K562 (cell line): ENCODE results near the gene PCDH12. TPM values are rescaled to one million over a fixed set of nuclear protein-coding genes. Genes with fewer than 3 reads are reported as not detected.

Experiments used
- CHCHD3 ChIP-seq: fragments of 250-450 bp; sonication (Bioruptor Pico); IDR thresholded peaks from 2 replicates; pipeline ENCODE4 v2.1.2; 2022; ENCODE audit warnings: mild to moderate bottlenecking
- CTBP1 ChIP-seq: fragments of 450-650 bp; IDR thresholded peaks from 2 replicates; pipeline ENCODE4 v1.6.1; 2016; ENCODE audit warnings: borderline replicate concordance
- EGR1 ChIP-seq: fragments of 450-650 bp; conservative IDR thresholded peaks from 2 replicates; pipeline ENCODE4 v1.6.1; 2017; ENCODE audit warnings: mild to moderate bottlenecking
- GATAD2A ChIP-seq: fragments of 450-650 bp; IDR thresholded peaks from 2 replicates; pipeline ENCODE4 v1.6.1; 2017
- HNRNPH1 ChIP-seq: fragments of 200-400 bp; formaldehyde crosslinking; optimal IDR thresholded peaks from 2 replicates; pipeline ENCODE3; 2017; ENCODE audit warnings: low read depth, mild to moderate bottlenecking, low read length, moderate library complexity
- KLF6 ChIP-seq: fragments of 250-450 bp; sonication (Bioruptor Pico); IDR thresholded peaks from 2 replicates; pipeline ENCODE4 v1.4.0; 2020; ENCODE audit warnings: mild to moderate bottlenecking, moderate library complexity, borderline replicate concordance
- MCM2 ChIP-seq: fragments of 450-650 bp; IDR thresholded peaks from 2 replicates; pipeline ENCODE4 v1.6.1; 2017; ENCODE audit warnings: low read depth, mild to moderate bottlenecking
- RBM39 ChIP-seq: fragments of 200-400 bp; formaldehyde crosslinking; optimal IDR thresholded peaks from 2 replicates; pipeline ENCODE3; 2018; ENCODE audit warnings: low read depth, low read length
- STAT5A ChIP-seq: IDR thresholded peaks from 2 replicates; pipeline ENCODE4 v1.6.1; 2012; ENCODE audit warnings: low read length, inconsistent platforms, borderline replicate concordance
- ZFP30 ChIP-seq: fragments of 250-450 bp; sonication (Bioruptor Pico); IDR thresholded peaks from 2 replicates; pipeline ENCODE4 v1.8.0; 2022; ENCODE audit warnings: moderate library complexity, mild to moderate bottlenecking, inconsistent platforms, borderline replicate concordance
- ZNF830 ChIP-seq: fragments of 250-450 bp; sonication (Bioruptor Pico); IDR thresholded peaks from 2 replicates; pipeline ENCODE4 v1.5.0; 2021; ENCODE audit warnings: mild to moderate bottlenecking
- ZSCAN29 ChIP-seq: fragments of 450-650 bp; IDR thresholded peaks from 2 replicates; pipeline ENCODE4 v1.6.1; 2017
- polyA plus RNA-seq, 8 experiments: library from polyadenylated mRNA; depleted of rRNA in 4 of 8; stranded (reverse) in 5 of 8; unstranded in 3 of 8; fragments of >200 nt; fragmentation: Nextera tagmentation in 2 of 8; fragmentation: Illumina TruSeq in 1 of 8; extraction: Ambion mirVana in 2 of 8; extraction: Trizol in 1 of 8; gene quantifications; 2 replicates each; pipeline versions ENCODE4 v1.2.1 to v1.2.3, GENCODE V29; 2011 to 2014; ENCODE audit warnings: inconsistent platforms in 1 of 8, missing spikeins in 1 of 8
- total RNA-seq, 7 experiments: library from RNA; depleted of rRNA in 6 of 7; stranded (reverse); fragments of >200 nt in 6 of 7; fragmentation: Illumina TruSeq in 2 of 7; extraction: Trizol in 2 of 7; gene quantifications; 2 replicates each; pipeline versions ENCODE4 v1.2.1 to v1.2.3, GENCODE V29; 2011 to 2021; ENCODE audit warnings: low replicate concordance in 1 of 7
- TF ChIP-seq, protein P1 (sequence below): fragments of 450-650 bp; IDR thresholded peaks from 2 replicates; pipeline ENCODE4 v1.6.1; 2018; ENCODE audit not compliant: partially characterized antibody
- TF ChIP-seq, protein P2 (sequence below): fragments of 450-650 bp; IDR thresholded peaks from 2 replicates; pipeline ENCODE4 v1.6.1; 2014; ENCODE audit warnings: low read depth, mild to moderate bottlenecking, moderate library complexity, borderline replicate concordance
- TF ChIP-seq, protein P3 (sequence below), 2 experiments: fragments of 450-650 bp; IDR thresholded peaks; 2 replicates each; pipeline ENCODE4 v1.6.1; 2016; ENCODE audit warnings: mild to moderate bottlenecking in 2 of 2, borderline replicate concordance in 1 of 2, low read depth in 1 of 2, moderate library complexity in 1 of 2

PCDH12 gene
- total and polyA plus RNA-seq, 9 of the 15 experiments (the other 6 are each of a cell fraction or from before 2014, with no cell fraction given) = 0.01 to 0.04 (median 0.01) TPM; not detected in 4

DNA sequence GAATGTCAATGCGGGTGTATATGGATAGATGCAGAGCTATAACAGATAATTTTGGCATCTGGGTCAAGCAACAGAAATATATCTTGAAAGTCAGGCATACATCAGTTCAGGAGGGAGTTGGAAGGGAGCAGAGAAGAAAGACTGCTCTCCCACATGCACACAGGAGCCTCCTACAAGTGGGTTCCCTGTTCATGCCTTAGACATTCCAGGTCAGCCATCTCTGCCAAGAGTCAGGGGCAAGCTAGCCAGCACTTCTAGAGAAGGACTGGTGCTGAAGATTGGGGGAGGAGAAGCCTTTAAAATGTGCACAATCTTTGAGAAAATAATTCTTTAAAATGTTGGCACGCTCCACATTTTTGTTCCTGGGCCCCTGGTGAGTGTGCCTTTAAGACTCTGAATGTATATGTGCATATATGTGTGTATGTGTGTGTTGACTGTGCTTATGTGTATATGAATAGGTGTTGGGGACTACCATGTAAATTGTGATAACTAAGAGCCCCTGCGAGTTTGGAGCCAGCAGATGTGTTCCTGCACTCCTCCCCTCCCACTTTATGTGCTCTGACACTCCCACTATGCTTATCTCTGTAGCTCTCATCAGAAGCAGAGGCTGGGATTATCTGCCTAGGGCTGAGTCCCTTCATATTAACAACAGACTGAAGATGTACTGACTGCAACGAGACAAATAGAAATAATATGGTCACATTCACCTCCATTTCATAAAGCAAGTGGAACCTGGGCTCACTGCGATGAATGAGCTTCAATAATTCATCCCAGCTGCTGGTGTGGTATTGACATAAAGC lies 55.8 kb downstream of the PCDH12 start (continued):
- TF ChIP-seq, protein P1, sequence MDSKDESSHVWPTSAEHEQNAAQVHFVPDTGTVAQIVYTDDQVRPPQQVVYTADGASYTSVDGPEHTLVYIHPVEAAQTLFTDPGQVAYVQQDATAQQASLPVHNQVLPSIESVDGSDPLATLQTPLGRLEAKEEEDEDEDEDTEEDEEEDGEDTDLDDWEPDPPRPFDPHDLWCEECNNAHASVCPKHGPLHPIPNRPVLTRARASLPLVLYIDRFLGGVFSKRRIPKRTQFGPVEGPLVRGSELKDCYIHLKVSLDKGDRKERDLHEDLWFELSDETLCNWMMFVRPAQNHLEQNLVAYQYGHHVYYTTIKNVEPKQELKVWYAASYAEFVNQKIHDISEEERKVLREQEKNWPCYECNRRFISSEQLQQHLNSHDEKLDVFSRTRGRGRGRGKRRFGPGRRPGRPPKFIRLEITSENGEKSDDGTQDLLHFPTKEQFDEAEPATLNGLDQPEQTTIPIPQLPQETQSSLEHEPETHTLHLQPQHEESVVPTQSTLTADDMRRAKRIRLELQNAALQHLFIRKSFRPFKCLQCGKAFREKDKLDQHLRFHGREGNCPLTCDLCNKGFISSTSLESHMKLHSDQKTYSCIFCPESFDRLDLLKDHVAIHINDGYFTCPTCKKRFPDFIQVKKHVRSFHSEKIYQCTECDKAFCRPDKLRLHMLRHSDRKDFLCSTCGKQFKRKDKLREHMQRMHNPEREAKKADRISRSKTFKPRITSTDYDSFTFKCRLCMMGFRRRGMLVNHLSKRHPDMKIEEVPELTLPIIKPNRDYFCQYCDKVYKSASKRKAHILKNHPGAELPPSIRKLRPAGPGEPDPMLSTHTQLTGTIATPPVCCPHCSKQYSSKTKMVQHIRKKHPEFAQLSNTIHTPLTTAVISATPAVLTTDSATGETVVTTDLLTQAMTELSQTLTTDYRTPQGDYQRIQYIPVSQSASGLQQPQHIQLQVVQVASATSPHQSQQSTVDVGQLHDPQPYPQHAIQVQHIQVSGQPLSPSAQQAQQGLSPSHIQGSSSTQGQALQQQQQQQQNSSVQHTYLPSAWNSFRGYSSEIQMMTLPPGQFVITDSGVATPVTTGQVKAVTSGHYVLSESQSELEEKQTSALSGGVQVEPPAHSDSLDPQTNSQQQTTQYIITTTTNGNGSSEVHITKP = peak; percentile 28
- TF ChIP-seq, protein P2, sequence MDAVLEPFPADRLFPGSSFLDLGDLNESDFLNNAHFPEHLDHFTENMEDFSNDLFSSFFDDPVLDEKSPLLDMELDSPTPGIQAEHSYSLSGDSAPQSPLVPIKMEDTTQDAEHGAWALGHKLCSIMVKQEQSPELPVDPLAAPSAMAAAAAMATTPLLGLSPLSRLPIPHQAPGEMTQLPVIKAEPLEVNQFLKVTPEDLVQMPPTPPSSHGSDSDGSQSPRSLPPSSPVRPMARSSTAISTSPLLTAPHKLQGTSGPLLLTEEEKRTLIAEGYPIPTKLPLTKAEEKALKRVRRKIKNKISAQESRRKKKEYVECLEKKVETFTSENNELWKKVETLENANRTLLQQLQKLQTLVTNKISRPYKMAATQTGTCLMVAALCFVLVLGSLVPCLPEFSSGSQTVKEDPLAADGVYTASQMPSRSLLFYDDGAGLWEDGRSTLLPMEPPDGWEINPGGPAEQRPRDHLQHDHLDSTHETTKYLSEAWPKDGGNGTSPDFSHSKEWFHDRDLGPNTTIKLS = no peak
- TF ChIP-seq GATAD2A = no peak
- no peak for TF ChIP-seq ZFP30 (CRISPR knock-in tag)
- TF ChIP-seq RBM39 = no peak
- TF ChIP-seq KLF6 = no peak
- peak; percentile 37; the same call in 1 of the 2 replicates for TF ChIP-seq CTBP1
- TF ChIP-seq ZNF830 = no peak
- TF ChIP-seq ZSCAN29 = no peak
- no peak for TF ChIP-seq EGR1
- TF ChIP-seq MCM2 = no peak
- TF ChIP-seq HNRNPH1 = no peak
- no peak for TF ChIP-seq CHCHD3 (CRISPR knock-in tag)
- TF ChIP-seq, protein P3, sequence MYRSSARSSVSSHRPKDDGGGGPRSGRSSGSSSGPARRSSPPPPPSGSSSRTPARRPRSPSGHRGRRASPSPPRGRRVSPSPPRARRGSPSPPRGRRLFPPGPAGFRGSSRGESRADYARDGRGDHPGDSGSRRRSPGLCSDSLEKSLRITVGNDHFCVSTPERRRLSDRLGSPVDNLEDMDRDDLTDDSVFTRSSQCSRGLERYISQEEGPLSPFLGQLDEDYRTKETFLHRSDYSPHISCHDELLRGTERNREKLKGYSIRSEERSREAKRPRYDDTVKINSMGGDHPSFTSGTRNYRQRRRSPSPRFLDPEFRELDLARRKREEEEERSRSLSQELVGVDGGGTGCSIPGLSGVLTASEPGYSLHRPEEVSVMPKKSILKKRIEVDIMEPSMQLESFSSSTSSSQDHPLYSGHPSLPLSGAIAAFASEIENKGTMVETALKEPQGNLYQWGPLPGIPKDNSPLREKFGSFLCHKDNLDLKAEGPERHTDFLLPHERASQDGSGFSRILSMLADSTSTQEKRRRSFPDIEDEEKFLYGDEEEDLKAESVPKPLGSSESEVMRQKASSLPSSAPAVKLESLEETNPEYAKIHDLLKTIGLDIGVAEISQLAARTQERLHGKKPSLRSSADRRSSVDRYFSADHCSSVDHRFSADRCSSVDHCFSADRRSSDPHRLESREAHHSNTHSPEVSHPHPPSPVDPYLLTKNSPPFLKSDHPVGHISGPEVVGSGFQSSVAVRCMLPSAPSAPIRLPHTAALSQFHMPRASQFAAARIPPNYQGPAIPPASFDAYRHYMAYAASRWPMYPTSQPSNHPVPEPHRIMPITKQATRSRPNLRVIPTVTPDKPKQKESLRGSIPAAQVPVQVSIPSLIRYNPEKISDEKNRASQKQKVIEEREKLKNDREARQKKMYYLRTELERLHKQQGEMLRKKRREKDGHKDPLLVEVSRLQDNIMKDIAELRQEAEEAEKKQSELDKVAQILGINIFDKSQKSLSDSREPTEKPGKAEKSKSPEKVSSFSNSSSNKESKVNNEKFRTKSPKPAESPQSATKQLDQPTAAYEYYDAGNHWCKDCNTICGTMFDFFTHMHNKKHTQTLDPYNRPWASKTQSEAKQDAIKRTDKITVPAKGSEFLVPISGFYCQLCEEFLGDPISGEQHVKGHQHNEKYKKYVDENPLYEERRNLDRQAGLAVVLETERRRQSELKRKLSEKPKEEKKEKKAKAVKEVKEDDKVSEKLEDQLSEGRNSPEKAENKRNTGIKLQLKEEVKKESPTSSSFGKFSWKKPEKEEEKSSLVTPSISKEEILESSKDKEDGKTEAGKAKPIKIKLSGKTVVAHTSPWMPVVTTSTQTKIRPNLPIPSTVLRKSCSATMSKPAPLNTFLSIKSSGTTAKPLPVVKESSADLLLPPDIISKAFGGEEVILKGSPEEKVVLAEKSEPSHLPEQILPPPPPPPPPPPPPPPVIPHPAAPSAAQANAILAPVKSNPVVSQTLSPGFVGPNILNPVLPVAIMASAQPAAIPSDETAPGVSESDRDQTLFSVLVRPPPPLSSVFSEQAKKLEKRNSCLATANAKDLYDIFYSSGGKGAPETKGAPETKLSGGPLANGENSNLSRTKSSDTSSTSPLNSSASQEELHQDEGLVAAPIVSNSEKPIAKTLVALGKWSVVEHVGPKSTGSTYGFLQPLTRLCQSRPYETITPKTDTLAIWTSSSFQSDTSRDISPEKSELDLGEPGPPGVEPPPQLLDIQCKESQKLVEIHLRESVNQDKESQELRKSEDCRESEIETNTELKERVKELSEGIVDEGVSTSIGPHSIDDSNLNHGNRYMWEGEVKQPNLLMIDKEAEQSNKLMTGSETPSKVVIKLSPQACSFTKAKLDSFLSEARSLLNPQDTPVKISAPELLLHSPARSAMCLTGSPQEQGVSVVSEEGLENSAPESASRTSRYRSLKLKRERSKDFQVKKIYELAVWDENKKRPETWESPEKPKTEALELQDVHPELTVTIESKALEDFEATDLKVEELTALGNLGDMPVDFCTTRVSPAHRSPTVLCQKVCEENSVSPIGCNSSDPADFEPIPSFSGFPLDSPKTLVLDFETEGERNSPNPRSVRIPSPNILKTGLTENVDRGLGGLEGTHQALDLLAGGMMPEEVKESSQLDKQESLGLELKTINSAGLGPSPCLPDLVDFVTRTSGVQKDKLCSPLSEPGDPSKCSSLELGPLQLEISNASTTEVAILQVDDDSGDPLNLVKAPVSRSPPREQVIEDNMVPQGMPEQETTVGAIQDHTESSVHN (IDR thresholded peaks at IDR 0.05; ENCODE audit: borderline replicate concordance in 1 of 2, low read depth in 1 of 2) = no peak
- TF ChIP-seq STAT5A = peak; percentile 34; the same call in 1 of the 2 replicates
